HG03432 (cell line): ENCODE data around the gene CELSR2.
"Not testable (repeated sequence)": the region's sequence is repeated elsewhere in the genome, so short reads cannot be mapped to it uniquely, and the experiment has no call there.

Experiments used
- ATAC-seq: cut with Tn5 transposase; IDR thresholded peaks from one replicate; pipeline ENCODE4 v1.9.1; 2021; ENCODE audit warnings: mild to moderate bottlenecking, moderate library complexity; ENCODE audit not compliant: unreplicated experiment

CELSR2 gene, protein sequence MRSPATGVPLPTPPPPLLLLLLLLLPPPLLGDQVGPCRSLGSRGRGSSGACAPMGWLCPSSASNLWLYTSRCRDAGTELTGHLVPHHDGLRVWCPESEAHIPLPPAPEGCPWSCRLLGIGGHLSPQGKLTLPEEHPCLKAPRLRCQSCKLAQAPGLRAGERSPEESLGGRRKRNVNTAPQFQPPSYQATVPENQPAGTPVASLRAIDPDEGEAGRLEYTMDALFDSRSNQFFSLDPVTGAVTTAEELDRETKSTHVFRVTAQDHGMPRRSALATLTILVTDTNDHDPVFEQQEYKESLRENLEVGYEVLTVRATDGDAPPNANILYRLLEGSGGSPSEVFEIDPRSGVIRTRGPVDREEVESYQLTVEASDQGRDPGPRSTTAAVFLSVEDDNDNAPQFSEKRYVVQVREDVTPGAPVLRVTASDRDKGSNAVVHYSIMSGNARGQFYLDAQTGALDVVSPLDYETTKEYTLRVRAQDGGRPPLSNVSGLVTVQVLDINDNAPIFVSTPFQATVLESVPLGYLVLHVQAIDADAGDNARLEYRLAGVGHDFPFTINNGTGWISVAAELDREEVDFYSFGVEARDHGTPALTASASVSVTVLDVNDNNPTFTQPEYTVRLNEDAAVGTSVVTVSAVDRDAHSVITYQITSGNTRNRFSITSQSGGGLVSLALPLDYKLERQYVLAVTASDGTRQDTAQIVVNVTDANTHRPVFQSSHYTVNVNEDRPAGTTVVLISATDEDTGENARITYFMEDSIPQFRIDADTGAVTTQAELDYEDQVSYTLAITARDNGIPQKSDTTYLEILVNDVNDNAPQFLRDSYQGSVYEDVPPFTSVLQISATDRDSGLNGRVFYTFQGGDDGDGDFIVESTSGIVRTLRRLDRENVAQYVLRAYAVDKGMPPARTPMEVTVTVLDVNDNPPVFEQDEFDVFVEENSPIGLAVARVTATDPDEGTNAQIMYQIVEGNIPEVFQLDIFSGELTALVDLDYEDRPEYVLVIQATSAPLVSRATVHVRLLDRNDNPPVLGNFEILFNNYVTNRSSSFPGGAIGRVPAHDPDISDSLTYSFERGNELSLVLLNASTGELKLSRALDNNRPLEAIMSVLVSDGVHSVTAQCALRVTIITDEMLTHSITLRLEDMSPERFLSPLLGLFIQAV (N-terminal part only)

DNA sequence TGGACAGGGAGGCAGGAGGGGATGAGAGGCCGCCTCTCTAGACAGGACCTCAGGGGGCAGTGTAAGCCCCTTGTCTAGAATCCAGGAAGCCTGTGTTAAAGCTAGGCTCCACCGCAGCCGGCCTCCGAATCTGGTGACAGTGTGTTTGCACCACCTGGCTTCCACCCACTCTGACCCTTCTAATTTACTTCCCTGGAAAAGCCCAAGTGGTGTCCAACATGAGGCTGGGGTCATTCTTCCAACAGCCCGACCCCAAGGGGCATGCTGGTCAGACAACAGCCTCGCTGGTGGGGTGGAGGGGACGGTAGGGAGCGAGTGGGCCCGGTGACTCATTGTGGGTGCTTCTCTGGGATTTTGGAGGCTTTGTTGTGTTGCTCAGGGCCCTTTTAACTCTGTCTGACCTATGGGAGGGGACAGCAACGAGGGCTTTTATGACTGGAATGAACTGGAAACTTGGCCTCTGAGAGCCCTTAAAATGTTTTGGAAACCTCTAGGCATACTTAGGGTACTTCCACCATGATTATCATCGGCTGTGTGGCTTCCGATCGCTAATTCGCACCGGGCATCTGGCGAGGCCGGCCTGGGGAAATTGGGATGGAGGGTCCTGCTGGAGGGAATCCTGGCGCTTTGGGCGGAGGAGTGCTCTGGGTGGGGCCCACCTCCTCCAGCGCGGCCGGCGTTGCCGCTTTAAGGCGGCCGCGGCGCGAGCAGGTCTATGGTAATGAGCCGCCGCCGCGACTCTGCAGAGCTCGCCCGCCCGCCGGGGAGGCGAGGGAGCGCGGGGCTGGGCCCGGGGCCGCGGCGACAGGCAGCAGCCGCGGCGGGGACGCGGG, at the start of gene CELSR2:
TSS of gene CELSR2 (plus strand) at position 743 of the 833 bp plus-strand sequence. CDS start 541 bp downstream, outside the sequence.
- peak; percentile 85 for ATAC-seq

DNA sequence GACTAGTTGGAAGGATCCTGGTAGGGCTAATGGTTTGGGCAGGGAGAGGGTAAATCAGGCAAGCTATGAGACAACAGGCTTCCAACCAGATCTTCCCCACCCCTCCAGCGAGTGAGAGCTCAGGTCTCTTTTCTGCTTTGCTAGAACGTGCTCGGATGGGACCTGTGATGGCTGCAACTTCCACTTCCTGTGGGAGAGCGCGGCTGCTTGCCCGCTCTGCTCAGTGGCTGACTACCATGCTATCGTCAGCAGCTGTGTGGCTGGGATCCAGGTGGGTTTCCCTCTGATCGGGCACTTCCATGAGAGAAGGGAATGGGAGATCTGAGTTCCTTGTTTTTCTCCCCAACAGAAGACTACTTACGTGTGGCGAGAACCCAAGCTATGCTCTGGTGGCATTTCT, 49.6 kb upstream of the CELSR2 start:
- ATAC-seq = no peak

DNA sequence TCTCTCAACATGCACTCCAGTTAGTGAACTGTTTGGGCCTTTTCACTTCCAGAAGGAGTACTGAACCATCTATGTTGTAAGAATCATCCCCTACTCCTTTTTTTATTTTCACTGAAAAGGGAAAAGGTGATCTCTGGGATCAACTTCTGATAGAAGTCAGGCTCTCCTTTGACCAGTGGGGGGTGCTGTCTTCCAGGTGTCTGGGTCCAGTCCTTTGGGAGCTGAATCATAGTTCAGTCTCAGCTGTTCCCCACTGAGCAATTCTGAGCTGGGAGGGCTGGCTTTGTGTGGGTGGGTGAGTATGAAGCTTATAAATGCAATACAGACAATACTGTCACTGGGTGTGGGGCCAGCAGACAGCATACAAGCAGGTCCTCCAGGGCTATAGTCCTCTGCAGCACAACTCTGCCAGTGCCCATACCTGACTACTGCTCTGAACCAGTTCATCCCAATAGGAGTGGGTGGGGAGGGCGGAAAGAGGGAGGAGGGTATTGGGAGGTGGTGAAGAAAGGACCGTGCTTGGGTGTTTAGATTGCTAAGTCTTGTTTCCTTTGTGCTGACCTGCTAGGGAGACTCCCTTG, 48.1 kb upstream of the CELSR2 start:
- peak; percentile 45 for ATAC-seq

DNA sequence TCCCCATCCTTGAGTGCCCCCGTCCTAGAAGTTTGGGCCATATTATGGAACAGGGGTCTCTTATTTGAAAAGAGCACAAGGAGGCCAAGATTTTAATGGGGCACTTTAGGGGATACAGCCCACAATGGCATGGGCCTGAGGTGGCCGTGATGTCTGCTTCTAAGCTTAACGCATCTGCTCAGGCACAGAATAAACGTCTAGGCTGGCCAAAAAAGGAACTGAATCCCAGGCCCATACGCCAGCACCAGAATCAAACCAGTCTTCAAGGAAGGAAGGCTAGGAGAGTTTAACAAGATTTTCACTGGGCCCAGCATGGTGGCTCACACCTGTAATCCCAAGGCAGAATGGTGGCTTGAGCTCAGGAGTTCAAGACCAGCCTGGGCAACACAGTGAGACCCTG, 44.9 kb upstream of the CELSR2 start:
- no peak for ATAC-seq

DNA sequence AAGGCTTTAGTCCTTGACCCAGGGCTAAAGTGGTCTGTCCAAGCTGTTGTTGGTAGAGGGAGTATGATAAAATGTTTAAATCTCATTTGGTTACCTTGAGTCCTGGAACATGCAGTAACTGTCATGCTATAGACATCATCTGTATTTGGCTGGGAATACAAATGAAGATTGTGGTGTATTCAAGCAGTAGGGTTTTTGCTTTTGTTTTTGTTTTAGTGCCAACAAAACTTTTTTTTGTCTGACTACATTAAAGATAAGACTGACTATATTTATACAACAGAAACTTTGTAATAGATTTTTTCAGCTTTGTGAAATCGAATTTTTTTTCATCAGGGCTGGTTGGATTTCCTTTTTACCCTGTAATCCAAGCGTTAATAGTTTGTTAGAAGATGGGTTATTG, 43.0 kb upstream of the CELSR2 start:
- ATAC-seq = no peak

DNA sequence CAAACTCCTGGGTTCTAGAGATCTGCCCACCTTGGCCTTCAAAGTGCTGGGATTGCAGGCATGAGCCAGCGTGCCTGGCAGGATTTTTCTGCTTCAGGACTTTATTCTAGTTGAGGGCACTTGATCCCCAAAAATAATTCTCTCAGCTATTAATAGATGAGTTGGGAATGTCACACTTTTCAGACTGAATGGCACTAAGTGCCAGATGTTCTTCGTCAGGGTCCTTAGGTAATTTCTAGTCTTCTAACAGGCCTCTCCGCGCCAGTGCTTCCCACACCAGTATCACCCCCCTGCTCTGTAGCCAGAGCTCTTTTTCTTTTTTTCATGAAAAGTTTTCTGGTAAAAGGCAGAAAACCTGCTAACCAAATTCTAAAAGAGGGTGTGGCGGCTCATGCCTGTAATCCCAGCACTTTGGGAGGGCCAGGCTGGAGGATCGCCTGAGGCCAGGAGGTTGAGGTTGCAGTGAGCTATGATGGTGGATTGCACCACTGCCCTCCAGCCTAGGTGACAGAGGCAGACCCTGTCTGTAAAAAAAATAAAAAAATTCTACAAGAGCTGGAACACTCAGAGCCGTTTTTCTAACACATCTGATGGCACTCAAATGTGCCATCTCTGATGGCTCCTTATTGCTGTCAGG, 41.8 kb upstream of the CELSR2 start:
- no peak for ATAC-seq

DNA sequence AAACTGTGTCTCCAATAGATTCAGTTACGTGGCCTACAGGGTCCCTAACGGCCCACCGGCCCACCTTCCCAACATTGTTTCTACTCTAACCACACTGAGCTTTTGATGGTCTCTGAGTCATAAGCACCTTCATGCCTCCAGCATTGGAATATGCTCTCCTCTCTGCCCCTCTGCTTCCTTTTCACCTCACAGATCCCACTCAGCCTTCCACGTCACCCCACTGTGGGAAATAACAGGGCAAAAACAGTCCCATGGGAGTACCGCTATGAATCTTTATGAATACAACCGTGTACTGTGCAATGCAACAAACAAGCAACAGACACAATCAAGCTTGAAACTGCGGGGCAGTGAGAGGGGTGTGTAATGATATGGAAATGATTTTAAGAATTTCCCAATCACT, 40.9 kb upstream of the CELSR2 start:
- ATAC-seq = no peak

DNA sequence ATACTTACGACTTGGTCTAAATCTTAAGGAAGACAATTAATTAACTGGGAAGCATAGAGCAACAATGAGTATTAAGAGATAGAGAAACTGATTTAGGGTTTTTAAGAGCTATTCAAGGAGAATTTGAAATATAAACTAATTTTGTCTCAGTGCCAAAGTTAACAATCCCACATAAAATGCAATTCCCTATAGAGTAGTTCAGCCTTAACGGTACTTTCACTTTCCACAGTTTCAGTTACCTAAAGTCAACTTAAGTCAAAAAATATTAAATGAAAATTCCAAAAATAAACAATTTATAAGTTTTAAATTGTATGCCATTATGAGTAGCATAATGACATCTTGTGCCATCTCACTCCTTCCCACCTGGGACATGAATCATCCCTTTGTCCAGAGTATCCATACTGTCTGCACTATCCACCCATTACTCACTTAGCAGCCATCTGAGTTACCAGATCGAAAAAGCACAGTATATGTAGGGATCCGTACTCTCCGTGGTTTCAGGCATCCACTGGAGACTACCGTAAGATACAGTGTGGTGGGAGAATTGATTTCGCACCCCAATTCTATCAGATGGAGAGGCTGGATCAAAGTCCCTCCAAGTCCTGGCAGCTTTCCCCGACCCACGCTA, 40.4 kb upstream of the CELSR2 start:
- ATAC-seq = no peak

DNA sequence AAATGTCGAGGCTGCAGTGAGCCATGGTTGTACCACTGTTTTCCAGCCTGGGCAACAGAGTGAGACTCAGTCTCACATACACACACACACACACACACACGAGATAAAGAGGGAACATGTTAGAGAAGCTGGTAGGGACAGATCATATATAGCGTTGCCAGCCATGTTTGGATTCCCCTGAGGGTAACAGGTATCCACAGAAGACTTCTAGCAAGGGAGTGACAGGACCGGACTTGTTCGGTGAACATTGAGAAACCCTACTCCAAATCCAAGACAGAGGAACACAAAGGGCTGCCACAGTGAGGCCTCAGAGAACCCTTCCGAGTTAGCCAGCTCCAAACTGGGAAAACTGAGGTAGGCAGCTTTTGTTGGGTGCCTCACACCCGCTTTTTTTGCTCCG, 39.3 kb upstream of the CELSR2 start:
- no peak for ATAC-seq

DNA sequence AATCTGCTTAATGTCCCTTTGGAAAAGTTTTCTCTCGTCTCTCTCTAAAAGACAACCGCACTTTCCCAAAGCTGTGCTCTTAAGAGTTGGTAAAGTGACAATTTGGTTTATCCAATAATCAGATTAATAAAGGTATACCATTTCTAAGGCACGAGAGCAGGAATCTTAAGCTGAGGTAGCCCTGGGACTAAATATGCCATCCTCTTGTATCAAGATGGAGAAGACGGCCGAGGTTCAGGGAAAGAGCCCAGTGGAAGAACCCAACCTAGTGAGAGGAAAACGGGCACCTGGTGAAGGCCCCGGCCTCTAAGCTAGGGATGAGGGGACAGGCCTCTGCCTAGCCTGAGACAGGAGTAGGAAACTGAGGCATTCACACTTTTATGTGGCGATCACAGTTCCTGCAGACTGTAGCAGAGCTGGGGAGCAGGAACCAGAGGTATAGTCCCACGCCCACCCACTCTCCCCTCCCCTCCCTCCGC, 36.0 kb upstream of the CELSR2 start:
- ATAC-seq = no peak

DNA sequence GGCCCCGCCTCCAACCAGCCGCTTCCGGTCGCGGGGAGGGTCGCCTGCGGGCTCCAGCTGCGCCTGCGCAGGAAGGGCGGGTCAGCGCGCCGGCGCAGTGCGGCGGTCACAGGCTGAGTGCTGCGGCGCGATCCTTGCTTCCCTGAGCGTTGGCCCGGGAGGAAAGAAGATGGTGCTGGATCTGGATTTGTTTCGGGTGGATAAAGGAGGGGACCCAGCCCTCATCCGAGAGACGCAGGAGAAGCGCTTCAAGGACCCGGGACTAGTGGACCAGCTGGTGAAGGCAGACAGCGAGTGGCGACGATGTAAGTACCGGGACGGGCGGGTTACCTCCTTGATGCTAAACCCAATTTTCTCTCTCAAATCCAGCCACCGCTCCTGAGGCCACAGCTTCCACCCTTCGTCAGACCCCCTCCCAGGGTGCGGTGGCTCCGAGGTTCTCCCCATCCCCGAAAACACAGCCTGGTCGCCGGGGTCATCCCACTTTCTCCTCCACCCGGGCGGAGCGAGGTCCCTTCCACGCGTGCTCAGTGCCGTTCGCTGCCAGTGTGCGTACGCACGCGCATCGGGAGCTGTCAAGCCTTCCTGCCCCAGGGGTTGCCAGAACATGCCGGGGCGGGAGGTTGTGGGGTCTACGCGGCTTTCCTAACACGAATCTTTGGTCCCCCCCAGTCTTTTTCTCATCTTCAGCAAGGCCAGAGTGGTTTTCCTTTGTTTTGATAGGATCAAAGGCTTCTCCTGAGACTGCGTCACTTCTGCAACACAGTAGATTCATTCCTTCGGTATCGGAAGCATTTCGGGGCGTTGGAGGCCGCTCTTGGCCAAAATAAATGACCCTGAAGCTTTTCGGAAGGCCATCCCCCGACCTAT, 35.3 kb upstream of the CELSR2 start, which contains the start of gene SARS1:
TSS of gene SARS1 (plus strand) at position 95 of the 870 bp plus-strand sequence. CDS start at position 170, 75 bp downstream.
- ATAC-seq = peak; percentile 89

DNA sequence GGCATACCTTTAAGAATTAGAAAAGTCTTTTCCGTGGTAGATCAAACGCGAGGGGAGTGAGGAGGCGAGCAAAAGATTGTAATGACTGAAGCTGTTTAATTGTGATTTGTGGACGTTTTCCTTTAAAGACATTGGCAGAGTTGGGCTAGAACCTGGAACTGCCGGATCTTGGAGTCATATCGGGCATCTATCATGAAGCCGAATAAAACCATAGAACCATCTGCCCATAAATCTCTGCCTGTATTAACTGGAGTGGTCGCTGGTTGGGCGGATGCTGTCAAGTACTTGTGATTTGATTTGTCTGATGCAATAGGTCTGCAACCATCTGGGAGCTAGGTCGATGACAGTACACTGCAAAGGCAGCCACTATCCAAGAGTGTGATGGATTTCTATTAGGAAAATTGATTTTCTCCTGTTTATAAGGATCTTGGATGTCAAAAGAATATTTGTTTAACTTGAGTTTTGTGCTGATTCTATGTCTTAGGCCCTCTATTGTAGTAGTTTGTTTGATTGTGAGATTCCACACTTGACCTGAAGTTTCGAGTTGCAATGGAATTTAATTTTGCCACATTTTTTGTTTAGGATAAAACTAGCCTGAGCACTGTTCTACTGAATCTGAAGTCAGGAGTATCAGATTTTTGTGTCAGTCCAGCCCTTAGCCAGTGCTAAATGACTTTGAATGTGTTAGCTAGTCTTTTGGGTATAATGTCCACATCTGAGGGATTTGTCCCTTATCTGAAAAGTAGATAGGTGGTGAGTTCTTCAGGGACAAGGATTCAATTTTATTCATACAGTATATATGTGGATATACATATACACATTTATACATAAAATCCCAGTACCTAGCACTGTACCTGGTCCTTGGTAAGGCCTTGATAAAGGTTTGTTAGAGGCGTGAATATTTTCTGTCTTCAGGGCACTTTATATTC, 34.4 kb upstream of the CELSR2 start:
- ATAC-seq = no peak

DNA sequence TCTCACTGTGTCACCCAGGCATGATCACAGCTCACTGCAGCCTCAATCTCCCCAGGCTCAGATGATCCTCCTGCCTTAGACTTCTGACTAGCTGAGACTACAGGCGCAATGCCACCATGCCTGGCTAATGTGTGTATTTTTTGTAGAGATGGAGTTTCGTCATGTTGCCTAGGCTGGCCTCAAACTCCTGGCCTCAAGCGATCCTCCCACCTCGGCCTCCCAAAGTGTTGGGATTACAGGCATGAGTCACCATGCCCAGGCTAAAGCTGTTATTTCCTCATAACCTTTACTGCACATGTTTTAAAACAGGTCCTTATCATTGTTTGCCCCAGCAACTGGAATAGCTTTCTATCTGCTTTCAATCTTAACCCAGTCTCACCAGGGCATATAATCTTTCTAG, 32.7 kb upstream of the CELSR2 start:
- no peak for ATAC-seq

DNA sequence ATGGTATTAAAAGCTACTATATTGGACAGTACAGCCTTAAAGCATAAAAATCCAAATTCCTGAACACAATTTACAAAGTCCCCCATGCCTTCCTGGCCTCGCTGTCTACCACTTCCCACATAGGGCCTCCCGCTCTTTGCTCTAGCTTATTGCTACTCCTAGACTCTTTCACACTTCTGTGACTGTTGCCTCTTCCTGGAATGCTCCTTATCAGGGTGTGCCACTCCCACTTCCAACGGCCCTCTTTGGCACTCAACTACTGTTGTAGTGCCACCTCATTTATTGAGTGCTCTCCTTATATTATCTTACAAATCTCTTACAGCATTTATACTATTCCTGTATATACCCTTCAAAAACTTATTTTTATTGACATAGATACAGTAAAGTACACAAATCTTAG, 30.8 kb upstream of the CELSR2 start:
- no peak for ATAC-seq

DNA sequence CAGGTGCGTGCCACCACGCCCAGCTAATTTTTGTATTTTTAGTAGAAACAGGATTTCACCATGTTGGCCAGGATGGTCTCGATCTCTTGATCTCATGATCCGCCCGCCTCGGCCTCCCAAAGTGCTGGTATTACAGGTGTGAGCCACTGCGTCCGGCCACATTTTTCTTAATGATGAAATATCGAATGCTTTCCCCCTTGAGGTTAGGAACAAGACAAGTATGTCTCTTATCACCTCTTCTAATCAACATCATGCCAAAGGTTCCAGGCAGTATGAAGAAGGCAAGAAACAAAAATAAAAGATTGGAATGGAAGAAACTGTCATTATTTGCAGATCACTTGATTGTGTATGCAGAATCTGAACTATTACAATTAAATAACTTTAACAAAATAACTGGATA, 28.1 kb upstream of the CELSR2 start:
- not testable (repeated sequence) for ATAC-seq

DNA sequence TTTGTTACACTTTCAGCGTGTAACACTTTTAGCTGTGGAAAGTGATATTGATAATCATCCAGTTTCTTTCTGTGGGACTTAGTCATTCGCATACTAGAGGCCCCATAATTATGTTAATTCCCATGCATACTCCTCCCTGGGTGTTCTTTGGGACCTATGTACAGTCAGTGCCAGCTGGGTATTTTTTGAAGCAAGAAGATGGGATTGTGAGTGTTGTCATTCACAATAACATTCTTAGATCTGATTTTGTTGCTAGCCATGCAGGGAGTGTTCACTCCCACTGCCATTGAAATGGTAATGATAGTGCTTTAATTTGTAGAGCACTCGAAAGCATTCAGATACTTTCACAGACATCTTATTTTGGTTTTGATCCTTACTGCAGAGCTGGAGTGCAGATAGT, 24.0 kb upstream of the CELSR2 start:
- no peak for ATAC-seq
